ENCODE results near the gene HIPK4. TPM values are rescaled to one million over a fixed set of nuclear protein-coding genes. Genes with fewer than 3 reads are reported as not detected.

HIPK4 gene
- total and polyA plus RNA-seq, 2 of the 8 experiments (the other 6 are each of a cell fraction or from before 2014, with no cell fraction given) = 0.15 to 0.57 TPM

GRCh38 chr19:40367577-40368434 lies 22.2 kb downstream of the HIPK4 start:
- Histone ChIP-seq H3K36me3 (ENCODE audit: control insufficient read depth in 2 of 4, insufficient read depth in 4 of 4, low read length in 3 of 4) (peaks cover 2 to 43% (median 13%) of the 10 kb centered on the region in 4 experiments; a peak in 7 of 8 replicates), H3K27ac (ENCODE audit: low read depth, low read length) (no peak overlapping the region; the same call in 1 of the 2 replicates), H2BK120ac (replicated peaks; ENCODE audit: low read depth, low read length) (no peak overlapping the region), H2BK15ac (ENCODE audit: low read length) (no peak overlapping the region), H3K9ac (replicated peaks in 1 of 4; ENCODE audit: extremely low read depth in 1 of 4, low read depth in 3 of 4, low read length in 3 of 4) (peak overlapping the region in 1 of 4 experiments; percentile 20; a peak in 1 of 7 replicates), H3K4me1 (replicated peaks in 1 of 4; ENCODE audit: control insufficient read depth in 3 of 4, insufficient read depth in 4 of 4, low read length in 3 of 4) (peaks cover 0 to 16% (median 10%) of the 10 kb centered on the region in 4 experiments; a peak in 6 of 7 replicates), H4K20me1 (replicated peaks in 1 of 2; ENCODE audit: control insufficient read depth in 1 of 2, insufficient read depth in 2 of 2, low read length in 2 of 2) (peaks cover 0 to 4% of the 10 kb centered on the region in 2 experiments), H3K79me1 (ENCODE audit: low read depth, low read length) (no peaks in the 10 kb centered on the region), H2BK12ac (ENCODE audit: low read depth, low read length) (no peak overlapping the region), H2BK20ac (ENCODE audit: low read length) (no peak overlapping the region), H4K91ac (replicated peaks; ENCODE audit: insufficient read length, low read length) (no peak overlapping the region), H2AK5ac (ENCODE audit: low read depth, low read length) (no peak overlapping the region), H3K27me3 (replicated peaks in 1 of 4; ENCODE audit: control insufficient read depth in 3 of 4, extremely low read depth in 1 of 4, insufficient read depth in 3 of 4, low read length in 3 of 4) (no peaks in the 10 kb centered on the region), H4K5ac (ENCODE audit: insufficient read length, low read depth, low read length) (no peak overlapping the region), H2BK5ac (ENCODE audit: low read depth, low read length) (no peak overlapping the region), H4K8ac (ENCODE audit: extremely low read depth, insufficient read depth, low read length) (no peak overlapping the region), H3K79me2 (ENCODE audit: control insufficient read depth in 1 of 2, insufficient read depth in 2 of 2, low read length in 2 of 2) (no peaks in the 10 kb centered on the region), H3K4ac (replicated peaks; ENCODE audit: insufficient read length, low read depth, low read length) (no peak overlapping the region), H3K23me2 (ENCODE audit: low read depth, low read length) (peaks cover 2% of the 10 kb centered on the region), H3K14ac (ENCODE audit: insufficient read length) (no peak overlapping the region), H3K23ac (ENCODE audit: insufficient read length) (no peak overlapping the region), H2AFZ (ENCODE audit: low read length) (no peak overlapping the region), H3K18ac (ENCODE audit: extremely low read depth, low read length) (no peak overlapping the region), H3K56ac (replicated peaks; ENCODE audit: insufficient read length, low read depth, low read length) (no peak overlapping the region), H3K4me2 (ENCODE audit: insufficient read depth in 1 of 2, low read depth in 2 of 2, low read length in 2 of 2) (peak overlapping the region; percentile 76 to 89; a peak in 1 of 4 replicates), H3K9me3 (ENCODE audit: insufficient read depth in 2 of 2, low read depth in 1 of 2, low read length in 1 of 2) (no peaks in the 10 kb centered on the region), H3K4me3 (ENCODE audit: extremely low read depth in 1 of 4, insufficient read depth in 2 of 4, low read depth in 3 of 4, low read length in 4 of 4) (no peak overlapping the region)
- 91% methylated on average over 10 of the region's 16 CpGs; no CpG with 5 or more reads in 1 of the 2 experiments for WGBS, 2 experiments (ENCODE audit: extremely low coverage in 1 of 2, insufficient coverage in 1 of 2, insufficient read length in 1 of 2, insufficient replicate concordance in 2 of 2, low coverage in 1 of 2, low lambda C conversion rate in 2 of 2, missing lambda C conversion rate in 1 of 2)
- ChIA-PET POLR2A (ENCODE audit: partially characterized antibody) (interaction anchor here (0.8 to 4.0 kb wide), 7 partner anchors 10 to 1000 kb away, joined by 3 to 23 read pairs (median 3); partner anchors contain the start of genes C19orf47 and PLD3), CTCF (ENCODE audit: partially characterized antibody) (interaction anchor here (0.6 to 4.0 kb wide), 4 partner anchors 13 to 45 kb away, joined by 3 to 19 read pairs (median 4); partner anchors contain the start of gene PRX)
- DNase-seq (ENCODE audit: low read depth in 1 of 2, low spot score in 2 of 2) (no peak), FAIRE-seq (no peak)
- TF ChIP-seq CBX8 (IDR thresholded peaks at IDR 0.05; ENCODE audit: borderline replicate concordance, low read depth, low read length) (no peak), GABPA (IDR thresholded peaks at IDR 0.05; ENCODE audit: borderline replicate concordance, insufficient read depth, low read length) (no peak), FOSL1 (IDR thresholded peaks at IDR 0.05; ENCODE audit: insufficient read depth, low read depth, low read length) (no peak), RFX5 (IDR thresholded peaks at IDR 0.05; ENCODE audit: borderline replicate concordance, low read depth, low read length) (no peak), ASH2L (IDR thresholded peaks at IDR 0.05; ENCODE audit: low read length) (no peak), RNF2 (IDR thresholded peaks at IDR 0.05; ENCODE audit: borderline replicate concordance, low read depth, low read length, missing control alignments, poor library complexity, severe bottlenecking) (no peak), BACH1 (IDR thresholded peaks at IDR 0.05; ENCODE audit: low read length) (no peak), E2F6 (IDR thresholded peaks at IDR 0.05) (no peak), SAP30 (IDR thresholded peaks at IDR 0.05; ENCODE audit: insufficient read depth, insufficient replicate concordance, low read length) (no peak), BCL11A (IDR thresholded peaks at IDR 0.05; ENCODE audit: low read depth in 2 of 2, low read length in 2 of 2) (no peak)

All from H1 (cell line).